ACC112 (cell line): ENCODE results near the gene STIL.
"Not testable (repeated sequence)": the region's sequence is repeated elsewhere in the genome, so short reads cannot be mapped to it uniquely, and the experiment has no call there.

Experiments
- H2AFZ ChIP-seq: fragments of 200-600 bp; sonication (generic); one replicate; pipeline ENCODE4 v1.6.0; 2017; ENCODE audit warnings: antibody characterized with exemption, low read length; ENCODE audit not compliant: unreplicated experiment
- H3K27ac ChIP-seq: fragments of 200-600 bp; sonication (generic); 2 replicates; pipeline ENCODE4 v1.5.1; 2014; ENCODE audit warnings: low read depth, mild to moderate bottlenecking, antibody characterized with exemption, low read length, moderate library complexity
- H3K27me3 ChIP-seq: fragments of 200-600 bp; sonication (generic); 2 replicates; pipeline ENCODE4 v1.6.1; 2014; ENCODE audit warnings: mild to moderate bottlenecking, antibody characterized with exemption, low read length, moderate library complexity, mixed read lengths; ENCODE audit not compliant: insufficient read depth
- H3K36me3 ChIP-seq: fragments of 200-600 bp; sonication (generic); 2 replicates; pipeline ENCODE4 v1.6.1; 2016; ENCODE audit warnings: mild to moderate bottlenecking, antibody characterized with exemption, low read length, moderate library complexity, mixed read lengths; ENCODE audit not compliant: insufficient read depth
- H3K4me1 ChIP-seq: fragments of 200-600 bp; sonication (generic); one replicate; pipeline ENCODE4 v1.6.1; 2016; ENCODE audit warnings: low read length, mixed read lengths; ENCODE audit not compliant: insufficient read depth, unreplicated experiment, control insufficient read depth
- H3K4me3 ChIP-seq: fragments of 200-600 bp; sonication (generic); 2 replicates; pipeline ENCODE4 v1.5.1; 2014; ENCODE audit warnings: mild to moderate bottlenecking, low read depth, low read length
- H3K79me2 ChIP-seq: fragments of 200-600 bp; sonication (generic); one replicate; pipeline ENCODE4 v1.6.0; 2016; ENCODE audit warnings: low read length; ENCODE audit not compliant: control insufficient read depth, unreplicated experiment, insufficient read depth

Gene STIL

DNA sequence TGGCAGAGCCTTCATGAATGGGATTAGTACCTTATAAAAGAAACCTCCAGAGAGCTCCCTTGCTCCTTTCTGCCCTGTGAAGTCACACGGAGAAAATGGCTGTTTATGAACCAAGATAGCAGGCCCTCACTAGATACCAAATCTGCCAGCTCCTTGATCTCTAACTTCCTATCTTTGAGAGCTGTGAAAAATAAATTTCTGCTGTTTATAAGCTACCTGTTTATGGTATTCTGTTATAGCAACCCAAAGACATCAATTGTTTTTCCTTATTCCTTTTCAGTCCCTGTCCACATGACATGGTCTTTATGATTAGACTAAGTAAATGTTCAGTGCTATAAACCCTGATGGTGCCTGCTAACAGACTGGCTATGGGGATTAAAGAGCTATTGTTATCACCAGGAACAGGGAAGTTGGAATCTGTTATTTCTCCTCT is 9.7 kb upstream of the STIL start:
- no peaks in the 10 kb centered on the region for H3K4me1 ChIP-seq
- no peak overlapping the region for H3K27ac ChIP-seq
- H3K27me3 ChIP-seq, result no peaks in the 10 kb centered on the region
- H3K36me3 ChIP-seq, result no peaks in the 10 kb centered on the region
- H2AFZ ChIP-seq, result no peak overlapping the region
- no peaks in the 10 kb centered on the region for H3K79me2 ChIP-seq
- H3K4me3 ChIP-seq, result no peak overlapping the region

DNA sequence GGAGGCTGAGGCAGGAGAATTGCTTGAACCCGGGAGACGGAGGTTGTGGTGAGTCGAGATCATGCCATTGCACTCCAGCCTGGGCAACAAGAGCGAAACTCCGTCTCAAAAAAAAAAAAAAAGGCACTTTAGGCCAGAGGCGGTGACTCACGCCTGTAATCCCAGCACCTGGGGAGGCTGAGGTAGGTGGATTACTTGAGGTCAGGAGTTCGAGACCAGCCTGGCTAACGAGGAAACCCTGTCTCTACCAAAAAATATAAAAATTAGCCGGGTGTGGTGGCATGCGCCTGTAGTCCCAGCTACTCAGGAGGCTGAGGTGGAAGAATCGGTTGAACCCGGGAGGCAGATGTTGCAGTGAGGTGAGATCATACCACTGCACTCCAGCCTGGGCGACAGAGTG is 6.0 kb upstream of the STIL start:
- H3K27ac ChIP-seq, H3K36me3 ChIP-seq, H3K4me3 ChIP-seq, H2AFZ ChIP-seq, H3K27me3 ChIP-seq, H3K79me2 ChIP-seq, H3K4me1 ChIP-seq: not testable (repeated sequence)

DNA sequence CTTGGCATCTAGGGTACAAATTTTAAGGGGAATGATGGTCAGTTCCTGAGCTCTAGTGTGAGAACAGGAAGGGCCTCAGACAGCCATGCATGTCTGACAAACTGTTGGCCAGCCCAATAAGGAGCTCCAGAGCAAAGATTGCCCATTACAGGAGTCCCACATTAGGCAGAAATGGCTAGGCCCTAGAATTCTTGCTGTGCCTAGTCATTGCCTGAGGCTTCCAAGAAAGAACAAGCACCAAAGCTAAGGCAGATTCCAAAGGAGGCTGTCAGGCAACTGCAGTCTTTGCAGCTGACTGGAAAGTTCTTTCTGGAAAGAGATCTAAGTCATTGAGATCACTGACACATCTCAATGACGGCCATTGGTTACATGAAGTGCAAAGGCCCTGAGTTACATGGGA is 3.9 kb upstream of the STIL start:
- H3K4me1 ChIP-seq, result peaks cover under 1% of the 10 kb centered on the region
- no peaks in the 10 kb centered on the region for H3K27me3 ChIP-seq
- no peak overlapping the region for H3K27ac ChIP-seq
- no peaks in the 10 kb centered on the region for H3K36me3 ChIP-seq
- H2AFZ ChIP-seq, result no peak overlapping the region
- no peak overlapping the region for H3K4me3 ChIP-seq
- peaks cover 9% of the 10 kb centered on the region for H3K79me2 ChIP-seq

DNA sequence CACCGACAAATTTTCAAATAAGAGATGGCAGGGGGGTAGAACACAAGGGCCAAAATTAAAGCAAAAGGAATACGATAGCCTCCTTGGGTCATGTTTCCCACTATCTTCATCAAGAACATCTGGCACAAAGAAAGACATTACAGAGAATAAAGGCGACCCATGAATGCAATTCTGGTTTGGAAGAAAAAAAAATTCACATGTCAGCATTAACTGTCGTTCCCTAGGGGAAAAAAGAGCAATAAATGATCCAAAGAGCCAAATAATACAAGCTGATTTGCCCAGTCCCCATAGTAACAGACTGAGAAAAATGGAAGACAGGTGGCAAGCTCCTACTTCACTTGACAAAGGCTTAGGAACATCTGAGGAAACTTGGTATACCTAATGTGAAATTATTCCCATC is 4.5 kb downstream of the STIL start:
- Histone ChIP-seq H2AFZ (no peak overlapping the region), H3K4me3 (no peak overlapping the region), H3K27ac (no peak overlapping the region), H3K36me3 (peaks cover 4% of the 10 kb centered on the region; the same call in 1 of the 2 replicates), H3K27me3 (no peaks in the 10 kb centered on the region), H3K4me1 (peaks cover 8% of the 10 kb centered on the region), H3K79me2 (peaks cover 61% of the 10 kb centered on the region)

DNA sequence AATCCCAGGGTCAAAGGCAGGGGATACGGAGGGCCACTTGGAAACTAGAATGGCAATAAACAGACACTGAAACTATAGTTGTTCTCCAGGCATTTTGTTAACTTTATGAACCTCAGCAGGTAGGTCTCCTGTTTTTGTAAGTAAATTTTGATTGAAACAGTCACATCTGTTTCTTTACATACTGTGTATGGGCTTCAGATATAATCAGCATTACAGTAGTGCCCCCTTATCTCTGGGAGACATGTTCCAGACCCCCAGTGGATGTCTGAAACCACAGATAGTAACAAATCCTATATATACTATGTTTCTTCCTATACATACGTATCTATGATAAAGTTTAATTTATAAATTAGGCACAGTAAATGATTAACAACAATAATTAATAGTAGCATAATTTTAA is 11.5 kb downstream of the STIL start:
- H3K27ac ChIP-seq, result no peak overlapping the region
- no peak overlapping the region for H2AFZ ChIP-seq
- peaks cover 30% of the 10 kb centered on the region for H3K36me3 ChIP-seq
- H3K4me1 ChIP-seq, result no peaks in the 10 kb centered on the region
- H3K79me2 ChIP-seq, result peaks cover 11% of the 10 kb centered on the region
- H3K4me3 ChIP-seq, result no peak overlapping the region
- no peaks in the 10 kb centered on the region for H3K27me3 ChIP-seq

DNA sequence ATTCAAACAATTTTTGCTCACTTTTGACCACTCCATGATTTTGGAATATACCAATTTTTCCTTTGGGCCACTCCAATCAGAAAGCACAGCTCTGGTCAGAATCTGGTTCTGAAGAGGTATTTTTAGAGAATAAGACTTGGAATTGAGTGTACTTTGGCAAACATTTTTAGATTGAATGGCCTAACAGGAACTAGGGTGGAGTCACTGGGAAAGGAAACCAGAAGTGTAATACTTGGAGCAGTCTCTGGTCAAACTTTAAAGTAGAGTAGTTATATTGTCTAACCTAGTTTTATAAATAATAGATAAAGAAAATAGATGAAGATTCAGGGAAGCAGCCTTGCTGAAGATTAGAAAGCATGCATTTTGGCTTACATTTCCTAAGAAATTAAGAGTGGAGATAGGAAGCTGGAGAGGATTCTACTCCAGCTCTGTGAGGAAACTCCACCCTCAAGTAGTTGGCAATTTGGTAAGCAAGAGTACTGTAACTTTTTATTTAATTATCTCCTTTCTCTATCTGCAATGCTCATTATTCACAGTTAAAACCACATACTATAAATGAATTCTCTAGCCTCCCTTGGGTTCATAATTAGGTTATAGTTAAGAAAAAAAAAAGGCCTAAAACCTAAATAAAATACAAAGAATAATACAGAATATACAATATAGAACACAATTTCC is 15.8 kb downstream of the STIL start:
- H3K36me3 ChIP-seq, result peaks cover 28% of the 10 kb centered on the region
- H3K79me2 ChIP-seq, result no peaks in the 10 kb centered on the region

DNA sequence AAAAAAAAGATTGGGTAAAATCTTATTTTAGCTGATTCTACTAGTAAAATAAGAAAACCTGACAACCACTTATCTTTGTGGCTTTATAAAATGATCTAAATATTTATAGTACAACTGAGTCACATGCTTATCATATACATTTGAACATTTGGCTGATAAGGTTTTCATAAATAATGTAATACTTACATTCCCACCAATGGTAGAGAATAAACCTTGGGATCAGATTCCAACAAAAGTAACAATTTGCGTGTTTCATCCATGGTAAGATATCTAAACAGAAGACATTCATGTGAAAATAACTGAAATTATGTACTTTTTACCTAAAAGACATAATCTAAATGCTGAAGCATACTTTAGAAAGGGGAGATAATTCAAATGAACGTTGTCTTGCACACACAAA is 18.4 kb downstream of the STIL start:
- Histone ChIP-seq H2AFZ (no peak overlapping the region), H3K36me3 (peaks cover 13% of the 10 kb centered on the region), H3K4me3 (no peak overlapping the region), H3K27ac (no peak overlapping the region), H3K79me2 (no peaks in the 10 kb centered on the region), H3K4me1 (no peaks in the 10 kb centered on the region), H3K27me3 (no peaks in the 10 kb centered on the region)

More for the DNA sequence above, 15.8 kb downstream of the STIL start:
- H3K27ac ChIP-seq, result no peak overlapping the region
- H3K4me3 ChIP-seq, result no peak overlapping the region
- no peaks in the 10 kb centered on the region for H3K4me1 ChIP-seq
- H3K27me3 ChIP-seq, result no peaks in the 10 kb centered on the region
- no peak overlapping the region for H2AFZ ChIP-seq

DNA sequence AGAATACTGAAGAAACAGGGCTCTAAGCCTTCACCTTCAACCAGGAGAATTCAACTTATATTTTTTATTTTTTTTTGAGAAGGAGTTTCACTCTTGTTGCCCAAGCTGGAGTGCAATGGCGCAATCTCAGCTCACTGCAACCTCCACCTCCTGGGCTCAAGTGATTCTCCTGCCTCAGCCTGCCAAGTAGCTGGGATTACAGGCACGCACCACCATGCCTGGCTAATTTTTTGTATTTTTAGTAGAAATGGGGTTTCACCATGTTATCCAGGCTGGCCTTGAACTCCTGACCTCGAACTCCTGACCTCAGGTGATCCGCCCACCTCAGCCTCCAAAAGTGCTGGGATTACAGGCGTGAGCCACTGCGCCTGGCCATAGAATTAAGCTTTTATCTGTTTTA is 19.1 kb downstream of the STIL start:
- H3K27ac ChIP-seq, H3K79me2 ChIP-seq, H3K27me3 ChIP-seq, H3K4me3 ChIP-seq, H3K4me1 ChIP-seq, H2AFZ ChIP-seq: not testable (repeated sequence)
- H3K36me3 ChIP-seq, result peaks cover 13% of the 10 kb centered on the region

DNA sequence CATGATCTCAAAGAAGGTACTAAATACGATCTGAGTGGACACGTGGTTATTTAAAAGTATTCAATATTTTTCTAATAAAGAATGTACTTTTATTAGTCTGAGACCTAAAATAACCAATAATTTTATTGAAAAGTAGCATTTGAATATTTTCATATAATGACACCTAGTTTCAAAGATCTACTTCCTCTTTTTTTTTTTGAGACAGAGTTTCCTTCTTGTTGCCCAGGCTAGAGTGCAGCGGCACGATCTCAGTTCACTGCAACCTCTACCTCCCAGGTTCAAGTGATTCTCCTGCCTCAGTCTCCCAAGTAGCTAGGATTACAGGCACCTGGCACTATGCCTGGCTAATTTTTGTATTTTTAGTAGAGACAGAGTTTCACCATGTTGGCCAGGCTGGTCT is 25.8 kb downstream of the STIL start:
- H2AFZ ChIP-seq, H3K79me2 ChIP-seq, H3K4me1 ChIP-seq, H3K4me3 ChIP-seq, H3K27me3 ChIP-seq, H3K27ac ChIP-seq: not testable (repeated sequence)
- H3K36me3 ChIP-seq, result peaks cover 11% of the 10 kb centered on the region

DNA sequence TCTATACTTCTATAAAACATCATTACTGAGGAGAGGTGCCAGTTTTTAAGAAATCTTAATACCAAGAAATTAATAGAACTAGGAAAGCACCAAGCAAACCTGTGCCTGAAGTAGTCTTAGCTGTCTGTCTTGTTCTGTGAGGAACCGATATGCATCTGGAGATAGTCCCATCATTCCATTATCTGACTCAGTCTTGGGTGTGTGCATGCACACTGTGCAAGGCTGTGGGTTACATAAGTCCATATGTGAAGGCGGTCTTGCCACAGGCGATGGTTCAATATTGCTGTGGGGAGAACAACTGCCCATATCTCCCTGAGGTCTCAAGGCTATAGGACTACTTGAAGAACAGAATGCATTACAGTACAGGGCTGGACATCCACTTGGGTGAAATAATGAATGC is 33.8 kb downstream of the STIL start:
- no peaks in the 10 kb centered on the region for H3K27me3 ChIP-seq
- H3K27ac ChIP-seq, result no peak overlapping the region
- H2AFZ ChIP-seq, result no peak overlapping the region
- H3K4me1 ChIP-seq, result no peaks in the 10 kb centered on the region
- H3K36me3 ChIP-seq, result peaks cover 25% of the 10 kb centered on the region
- H3K4me3 ChIP-seq, result no peak overlapping the region
- peaks cover 16% of the 10 kb centered on the region for H3K79me2 ChIP-seq

DNA sequence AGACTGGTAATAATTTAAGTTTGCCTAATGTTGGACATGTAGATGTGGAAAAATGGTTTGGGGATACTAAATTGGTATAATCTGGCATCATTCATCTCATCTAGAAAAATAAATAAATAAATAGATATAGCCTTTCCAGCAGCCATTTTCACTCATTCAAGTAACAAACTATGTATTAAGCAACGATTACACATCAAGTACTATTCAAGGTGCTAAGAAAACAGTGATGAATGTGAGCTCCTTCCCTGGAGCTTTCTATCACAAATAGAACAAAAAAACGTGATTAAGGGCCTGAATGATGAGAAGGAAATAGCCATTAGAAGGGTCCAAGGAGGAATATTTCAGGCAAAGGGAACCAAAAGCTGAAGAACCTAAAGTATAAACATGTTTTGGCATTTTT is 37.1 kb downstream of the STIL start:
- Histone ChIP-seq H3K27me3 (no peaks in the 10 kb centered on the region), H3K79me2 (peaks cover 19% of the 10 kb centered on the region), H3K36me3 (peaks cover 19% of the 10 kb centered on the region), H3K4me3 (no peak overlapping the region), H3K4me1 (no peaks in the 10 kb centered on the region), H3K27ac (no peak overlapping the region), H2AFZ (no peak overlapping the region)
